ENCODE data around the gene COL19A1. TPM values are rescaled to one million over a fixed set of nuclear protein-coding genes. Genes with fewer than 3 reads are reported as not detected.
"Not testable (repeated sequence)": the region's sequence is repeated elsewhere in the genome, so short reads cannot be mapped to it uniquely, and the experiment has no call there.

The COL19A1 gene
- total RNA-seq, 1 experiment from 2014 or later = 0.40 TPM

DNA sequence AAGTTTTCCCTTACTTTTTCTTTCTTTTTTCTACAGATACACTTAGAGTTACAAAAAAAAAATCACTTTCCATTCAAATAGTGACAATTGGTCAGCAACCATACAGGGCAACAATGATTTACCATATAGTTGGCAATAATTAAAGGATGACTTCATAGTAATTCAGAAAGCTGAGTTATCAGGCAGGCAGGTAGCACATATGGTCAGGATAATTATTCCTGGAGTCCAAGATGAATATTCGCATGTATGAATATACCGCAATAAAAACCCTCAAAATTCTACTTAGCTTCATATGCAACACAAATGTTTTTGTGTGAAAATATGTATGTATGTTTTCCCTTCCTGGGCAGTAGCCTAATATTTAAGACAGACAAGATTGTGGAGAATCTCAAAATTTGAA, 34.5 kb downstream of the COL19A1 start:
- no peak for DNase-seq (ENCODE audit: low read depth)

DNA sequence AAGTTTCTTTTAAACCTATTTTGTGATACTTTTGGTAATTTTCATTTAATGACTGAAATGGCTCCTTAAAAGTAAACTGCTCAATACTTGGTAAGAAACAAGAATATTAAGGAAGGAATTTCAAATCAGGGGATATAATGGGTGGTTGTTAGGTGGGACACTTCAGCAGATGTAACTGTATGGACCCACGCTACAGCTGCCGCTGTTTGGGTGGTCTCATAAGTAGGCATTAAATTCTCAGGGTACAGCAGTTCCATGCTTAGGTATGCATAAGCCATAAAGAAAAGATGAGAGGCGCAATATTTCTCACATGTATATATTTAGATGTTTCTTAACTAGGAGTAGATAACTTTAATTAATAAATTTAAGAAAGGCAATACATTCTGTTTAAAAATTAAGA, 35.0 kb downstream of the COL19A1 start:
- no peak for DNase-seq (ENCODE audit: low read depth)

GRCh38 chr6:69907981-69908498, 41.7 kb downstream of the COL19A1 start:
- peak; percentile 63 for DNase-seq (ENCODE audit: low read depth)

DNA sequence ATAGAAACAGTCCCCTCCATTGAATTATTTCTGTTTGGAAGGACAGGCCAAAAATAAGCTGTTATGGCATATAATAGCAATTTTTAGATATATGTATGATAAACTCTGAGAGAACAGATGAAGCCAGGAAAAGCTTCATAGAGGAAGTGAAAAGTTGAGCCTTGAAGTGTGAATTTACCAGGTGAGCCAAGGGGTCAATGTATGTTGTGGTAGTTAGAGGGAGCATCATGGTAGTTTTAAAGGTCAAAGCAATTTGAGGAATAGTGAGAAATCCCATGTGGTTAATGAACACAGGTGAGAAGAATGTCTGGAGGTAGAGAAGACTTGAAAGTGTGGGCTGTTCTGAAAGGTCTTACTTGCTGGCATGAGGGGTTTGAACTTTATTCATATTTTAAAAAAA, 47.0 kb downstream of the COL19A1 start:
- no peak for DNase-seq (ENCODE audit: low read depth)

- peak; percentile 94 for DNase-seq (ENCODE audit: low read depth)
These were observed 47.7 kb downstream of the COL19A1 start for GRCh38 chr6:69914015-69914485.

DNA sequence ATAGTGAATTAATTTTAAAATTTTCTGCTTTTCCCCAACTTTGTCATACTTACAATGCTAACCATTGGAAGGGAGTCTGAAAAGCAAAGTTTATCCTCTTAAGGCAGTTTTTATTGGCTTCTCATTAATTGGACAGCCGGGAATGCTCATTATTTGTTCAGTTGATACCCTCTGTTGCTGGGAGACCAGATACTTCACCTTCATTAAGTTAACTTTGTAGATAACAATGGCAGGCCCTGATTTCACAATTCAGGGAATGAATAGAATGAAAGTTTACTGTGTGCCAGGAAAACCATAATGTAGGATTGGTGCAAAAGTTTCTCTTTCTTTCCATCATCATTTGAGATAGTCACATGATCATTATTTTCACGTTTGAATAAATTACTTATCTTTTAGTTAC, 49.0 kb downstream of the COL19A1 start:
- DNase-seq (ENCODE audit: low read depth) = no peak

DNA sequence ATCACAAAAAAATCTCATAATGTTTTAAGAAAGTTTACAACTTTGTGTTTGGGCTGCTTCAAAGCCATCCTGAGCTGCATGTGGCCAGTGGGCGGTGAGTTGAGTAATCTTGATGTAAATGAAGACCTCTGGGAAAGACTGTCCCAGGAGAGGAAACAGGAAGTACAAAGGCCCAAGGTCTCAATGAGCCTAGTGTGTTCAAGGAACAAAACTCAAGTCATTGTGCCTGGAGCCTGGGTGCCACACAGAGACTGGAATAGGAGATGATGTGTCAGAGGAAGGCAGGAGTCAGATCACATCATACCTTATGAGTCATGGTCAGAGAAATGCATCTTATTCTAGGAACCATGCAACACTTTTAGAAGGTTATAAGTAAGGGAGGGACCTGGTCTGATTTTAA, 51.5 kb downstream of the COL19A1 start:
- peak; percentile 95 for DNase-seq (ENCODE audit: low read depth)

DNA sequence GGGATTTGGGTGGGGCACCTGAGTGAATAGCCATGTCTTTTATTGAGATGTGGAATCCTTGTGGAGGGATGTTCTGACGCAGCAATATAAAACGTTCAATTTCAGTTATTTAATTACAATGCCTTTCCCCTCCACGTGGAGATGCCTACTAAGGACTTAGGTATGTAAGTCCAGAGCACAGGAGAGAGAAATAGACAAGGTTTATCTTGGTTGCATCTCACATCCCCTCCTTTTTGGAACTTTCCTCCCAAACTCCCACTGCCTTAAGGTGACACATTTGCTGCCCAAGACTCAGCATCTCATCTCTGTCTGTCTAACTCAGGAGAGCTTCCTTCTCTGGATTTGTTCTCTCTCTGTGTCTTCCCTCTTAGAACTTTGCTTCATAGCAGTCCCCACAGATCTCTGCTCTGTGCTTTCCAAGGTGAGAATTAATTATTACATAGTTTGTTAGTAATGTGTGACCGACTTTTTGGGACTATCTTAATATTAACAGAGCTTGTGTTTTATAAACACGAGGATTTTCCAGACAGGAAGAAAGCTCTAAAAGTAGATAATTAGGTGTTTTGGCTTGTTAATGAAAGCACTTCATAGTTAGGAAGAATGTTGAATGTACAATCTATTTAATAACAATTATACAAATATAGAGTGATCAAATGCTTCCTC, 52.6 kb downstream of the COL19A1 start:
- DNase-seq (ENCODE audit: low read depth) = no peak

GRCh38 chr6:69921066-69921465, 54.7 kb downstream of the COL19A1 start:
- DNase-seq (ENCODE audit: low read depth) = not testable (repeated sequence)

- not testable (repeated sequence) for DNase-seq (ENCODE audit: low read depth)
These were observed 55.3 kb downstream of the COL19A1 start for GRCh38 chr6:69921611-69922010.

- no peak for DNase-seq (ENCODE audit: low read depth)
These were observed 60.4 kb downstream of the COL19A1 start for GRCh38 chr6:69926745-69927144.

GRCh38 chr6:69933239-69933638, 66.9 kb downstream of the COL19A1 start:
- DNase-seq (ENCODE audit: low read depth) = peak; percentile 56

GRCh38 chr6:69935079-69935478, 68.7 kb downstream of the COL19A1 start:
- DNase-seq (ENCODE audit: low read depth) = no peak

GRCh38 chr6:69936674-69937363, 70.5 kb downstream of the COL19A1 start:
- no peak for DNase-seq (ENCODE audit: low read depth)

GRCh38 chr6:69937402-69938136, 71.2 kb downstream of the COL19A1 start:
- DNase-seq (ENCODE audit: low read depth) = no peak

GRCh38 chr6:69942485-69942884, 76.1 kb downstream of the COL19A1 start:
- DNase-seq (ENCODE audit: low read depth) = peak; percentile 32

GRCh38 chr6:69945192-69945591, 78.8 kb downstream of the COL19A1 start:
- DNase-seq (ENCODE audit: low read depth) = no peak

GRCh38 chr6:69948479-69949114, 82.2 kb downstream of the COL19A1 start:
- peak; percentile 40 for DNase-seq (ENCODE audit: low read depth)

DNA sequence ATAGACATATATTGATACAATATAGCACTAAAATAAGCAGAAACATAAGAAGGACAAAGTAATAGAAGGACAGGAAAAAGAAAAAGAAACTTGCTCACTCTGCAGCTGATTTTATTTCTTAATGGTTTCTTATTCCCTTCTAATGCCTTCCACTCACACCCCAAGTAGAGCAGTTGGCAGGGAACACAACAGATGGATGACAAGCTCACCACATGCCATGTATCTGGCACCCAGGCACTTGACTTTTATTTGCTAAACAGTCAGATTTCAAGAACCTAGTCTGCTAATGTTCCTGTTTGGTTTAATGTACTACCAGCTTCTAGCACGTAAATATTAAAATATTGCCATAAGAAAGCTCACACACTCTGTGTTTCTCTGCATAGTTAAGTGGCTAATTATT, 87.1 kb downstream of the COL19A1 start:
- peak; percentile 70 for DNase-seq (ENCODE audit: low read depth)

DNA sequence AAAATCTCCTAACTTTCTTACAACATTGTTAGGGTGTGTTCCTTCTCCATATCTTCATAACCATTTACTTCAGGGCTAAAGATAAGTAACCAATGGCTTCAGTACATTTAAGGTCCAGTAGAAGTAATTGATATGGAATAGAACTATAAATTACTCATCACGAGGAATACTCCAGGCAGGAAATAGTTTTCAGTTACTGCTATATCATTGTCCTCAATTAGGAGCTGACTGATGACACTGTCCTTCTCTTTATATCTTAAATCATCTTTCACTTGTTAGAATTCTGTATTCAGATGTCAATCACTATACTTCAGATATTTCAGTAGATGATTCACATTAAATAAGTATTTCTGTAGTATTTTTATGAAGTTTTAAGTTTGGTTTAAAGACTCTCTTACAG, 88.4 kb downstream of the COL19A1 start:
- no peak for DNase-seq (ENCODE audit: low read depth)

- peak; percentile 43 for DNase-seq (ENCODE audit: low read depth)
These were observed 91.7 kb downstream of the COL19A1 start for GRCh38 chr6:69957985-69958559.
